GM23338 (cell line): ENCODE results near the gene KLHL6. TPM values are rescaled to one million over a fixed set of nuclear protein-coding genes. Genes with fewer than 3 reads are reported as not detected.

Experiments
- ATAC-seq: fragments of 200-7000 bp; cut with Tn5 transposase; 3 replicates; pipeline ENCODE4 v1.9.1; 2020
- DNase-seq: peaks from one replicate; pipeline ENCODE4 v3.0.0-alpha.2; 2015; ENCODE audit warnings: low spot score
- H2AFZ ChIP-seq: fragments of 200-600 bp; sonication (generic); 2 replicates; pipeline ENCODE4 v1.8.0; 2016; ENCODE audit warnings: antibody characterized with exemption, mild to moderate bottlenecking, moderate library complexity
- H3F3A ChIP-seq: fragments of 200-600 bp; sonication (generic); replicated peaks from 2 replicates; pipeline ENCODE4 v1.8.0; 2017; ENCODE audit warnings: antibody characterized with exemption, mixed run types, low read depth
- H3K27ac ChIP-seq: fragments of 200-600 bp; sonication (generic); 2 replicates; pipeline ENCODE4 v1.6.1; 2016; ENCODE audit warnings: low read depth
- H3K27me3 ChIP-seq: fragments of 200-600 bp; sonication (generic); 2 replicates; pipeline ENCODE4 v1.8.0; 2016; ENCODE audit warnings: mild to moderate bottlenecking, mixed run types, moderate library complexity; ENCODE audit not compliant: insufficient read depth
- H3K36me3 ChIP-seq: fragments of 200-600 bp; sonication (generic); 2 replicates; pipeline ENCODE4 v1.8.0; 2016; ENCODE audit warnings: mild to moderate bottlenecking; ENCODE audit not compliant: insufficient read depth
- H3K4me1 ChIP-seq: fragments of 200-600 bp; sonication (generic); 2 replicates; pipeline ENCODE4 v1.8.0; 2016; ENCODE audit warnings: mild to moderate bottlenecking, moderate library complexity; ENCODE audit not compliant: insufficient read depth
- H3K4me2 ChIP-seq: fragments of 200-600 bp; sonication (generic); 2 replicates; pipeline ENCODE4 v1.7.1; 2017; ENCODE audit warnings: mixed run types
- H3K4me3 ChIP-seq: fragments of 200-600 bp; sonication (generic); 2 replicates; pipeline ENCODE4 v1.6.1; 2016; ENCODE audit warnings: mixed run types
- H3K79me2 ChIP-seq: fragments of 200-600 bp; sonication (generic); replicated peaks from 2 replicates; pipeline ENCODE4 v1.8.0; 2017; ENCODE audit warnings: mild to moderate bottlenecking; ENCODE audit not compliant: insufficient read depth
- H3K9me2 ChIP-seq: fragments of 200-600 bp; sonication (generic); 2 replicates; pipeline ENCODE4 v1.8.0; 2017; ENCODE audit not compliant: insufficient read depth
- H4K20me1 ChIP-seq: fragments of 200-600 bp; sonication (generic); replicated peaks from 2 replicates; pipeline ENCODE4 v1.8.0; 2017; ENCODE audit warnings: mild to moderate bottlenecking; ENCODE audit not compliant: insufficient read depth
- H3K27ac Mint-ChIP-seq: 2 replicates; pipeline ENCODE4 v1.8.0; 2020; ENCODE audit warnings: inconsistent platforms, mild to moderate bottlenecking, moderate library complexity, mixed read lengths
- H3K27me3 Mint-ChIP-seq: 3 replicates; pipeline ENCODE4 v1.8.0; 2022; ENCODE audit warnings: low read depth, mild to moderate bottlenecking, moderate library complexity, mixed read lengths, inconsistent platforms; ENCODE audit not compliant: insufficient read depth, poor library complexity
- H3K36me3 Mint-ChIP-seq: 3 replicates; pipeline ENCODE4 v1.8.0; 2021; ENCODE audit warnings: low read depth, mild to moderate bottlenecking, inconsistent platforms, moderate library complexity, mixed read lengths
- H3K4me1 Mint-ChIP-seq: 3 replicates; pipeline ENCODE4 v1.8.0; 2020; ENCODE audit warnings: mild to moderate bottlenecking, inconsistent platforms, mixed read lengths
- H3K4me3 Mint-ChIP-seq: 3 replicates; pipeline ENCODE4 v1.8.0; 2021; ENCODE audit warnings: moderate library complexity, mild to moderate bottlenecking, inconsistent platforms, mixed read lengths
- H3K9me3 Mint-ChIP-seq: 3 replicates; pipeline ENCODE4 v1.8.0; 2020; ENCODE audit warnings: moderate library complexity, mild to moderate bottlenecking, inconsistent platforms, mixed read lengths
- CREB1 ChIP-seq: fragments of 250-450 bp; sonication (Bioruptor Pico); IDR thresholded peaks from 2 replicates; pipeline ENCODE4 v1.5.0; 2020; ENCODE audit warnings: low read depth, mild to moderate bottlenecking, moderate library complexity
- CTCF ChIP-seq, 2 experiments: fragments of 200-600 bp in 1 of 2; sonication (generic) in 1 of 2; conservative IDR thresholded peaks; 2 replicates each; pipeline versions ENCODE4 v1.5.1 to v1.6.1; 2016 to 2017; ENCODE audit warnings: antibody characterized with exemption in 2 of 2, low read depth in 2 of 2, mild to moderate bottlenecking in 2 of 2, moderate library complexity in 1 of 2
- EZH2 ChIP-seq: fragments of 200-600 bp; sonication (generic); IDR thresholded peaks from one replicate; pipeline ENCODE4 v1.8.0; 2017; ENCODE audit warnings: antibody characterized with exemption, mild to moderate bottlenecking, low read depth; ENCODE audit not compliant: unreplicated experiment
- EZH2phosphoT487 ChIP-seq: fragments of 200-600 bp; sonication (generic); IDR thresholded peaks from one replicate; pipeline ENCODE4 v1.8.1; 2018; ENCODE audit warnings: antibody characterized with exemption; ENCODE audit not compliant: unreplicated experiment
- JUNB ChIP-seq: IDR thresholded peaks from one replicate; pipeline ENCODE4 v1.6.1; 2016; ENCODE audit warnings: antibody characterized with exemption; ENCODE audit not compliant: unreplicated experiment
- NANOG ChIP-seq: IDR thresholded peaks from 2 replicates; pipeline ENCODE4 v1.6.1; 2016; ENCODE audit warnings: antibody characterized with exemption, borderline replicate concordance
- POLR2AphosphoS5 ChIP-seq: IDR thresholded peaks from 2 replicates; pipeline ENCODE4 v1.6.1; 2016; ENCODE audit warnings: antibody characterized with exemption, low read depth
- ZNF331 ChIP-seq: fragments of 250-450 bp; sonication (Bioruptor Pico); IDR thresholded peaks from 2 replicates; pipeline ENCODE4 v1.5.0; 2020; ENCODE audit warnings: low read depth, mild to moderate bottlenecking, moderate library complexity
- ZNF462 ChIP-seq: fragments of 250-450 bp; sonication (Bioruptor Pico); IDR thresholded peaks from 2 replicates; pipeline ENCODE4 v1.5.0; 2020; ENCODE audit warnings: mild to moderate bottlenecking, moderate library complexity
- polyA plus RNA-seq: library from polyadenylated mRNA; unstranded; fragments of >200 nt; fragmentation: Nextera tagmentation; extraction: Ambion mirVana; gene quantifications from 2 replicates; pipeline ENCODE4 v1.2.1, GENCODE V29; 2016
- total RNA-seq: library from RNA; depleted of rRNA; stranded (reverse); fragments of >200 nt; shearing (Covaris generic); gene quantifications from 2 replicates; pipeline ENCODE4 v1.2.3, GENCODE V29; 2014
- TF ChIP-seq, protein P1 (sequence below): IDR thresholded peaks from 2 replicates; pipeline ENCODE4 v1.6.1; 2016; ENCODE audit warnings: antibody characterized with exemption
- TF ChIP-seq, protein P2 (sequence below): IDR thresholded peaks from one replicate; pipeline ENCODE4 v1.6.1; 2018; ENCODE audit warnings: antibody characterized with exemption; ENCODE audit not compliant: unreplicated experiment

KLHL6 gene
- total and polyA plus RNA-seq, 2 experiments from 2014 or later = not detected

DNA sequence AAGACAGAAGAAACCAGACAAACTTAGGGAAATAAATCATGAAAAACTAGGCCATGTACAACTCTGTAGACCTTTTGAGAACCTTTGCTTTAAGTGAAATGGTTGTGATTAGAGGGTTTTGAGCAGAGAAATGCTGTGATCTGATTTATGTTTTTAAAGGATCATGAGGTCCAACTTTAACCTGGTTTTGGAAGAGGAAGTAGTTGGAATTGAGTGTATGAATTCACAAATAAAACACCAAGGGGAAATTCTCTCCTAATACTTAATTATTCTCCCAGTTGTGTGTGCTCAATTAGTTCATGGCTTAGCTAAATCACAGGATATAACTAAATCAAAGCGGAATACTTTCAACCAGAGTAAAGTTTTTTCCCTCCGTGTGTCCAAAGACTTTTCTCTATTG, 81.5 kb downstream of the KLHL6 start:
- H3K9me3 Mint-ChIP-seq = no peaks in the 10 kb centered on the region
- H2AFZ ChIP-seq = no peak overlapping the region
- TF ChIP-seq JUNB (no peak), NANOG (no peak), CREB1 (CRISPR knock-in tag) (no peak), EZH2phosphoT487 (no peak), EZH2 (no peak), CTCF (conservative IDR thresholded peaks at IDR 0.05; ENCODE audit: low read depth in 2 of 2) (no peak), ZNF331 (CRISPR knock-in tag) (no peak), POLR2AphosphoS5 (no peak)
- TF ChIP-seq, protein P1, sequence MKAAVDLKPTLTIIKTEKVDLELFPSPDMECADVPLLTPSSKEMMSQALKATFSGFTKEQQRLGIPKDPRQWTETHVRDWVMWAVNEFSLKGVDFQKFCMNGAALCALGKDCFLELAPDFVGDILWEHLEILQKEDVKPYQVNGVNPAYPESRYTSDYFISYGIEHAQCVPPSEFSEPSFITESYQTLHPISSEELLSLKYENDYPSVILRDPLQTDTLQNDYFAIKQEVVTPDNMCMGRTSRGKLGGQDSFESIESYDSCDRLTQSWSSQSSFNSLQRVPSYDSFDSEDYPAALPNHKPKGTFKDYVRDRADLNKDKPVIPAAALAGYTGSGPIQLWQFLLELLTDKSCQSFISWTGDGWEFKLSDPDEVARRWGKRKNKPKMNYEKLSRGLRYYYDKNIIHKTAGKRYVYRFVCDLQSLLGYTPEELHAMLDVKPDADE = no peak
- no peak overlapping the region for H3K27ac ChIP-seq
- H3K79me2 ChIP-seq = no peaks in the 10 kb centered on the region
- no peak overlapping the region for H3K27ac Mint-ChIP-seq
- no peaks in the 10 kb centered on the region for H3K4me1 ChIP-seq
- H3K27me3 Mint-ChIP-seq = peaks cover 2% of the 10 kb centered on the region
- ATAC-seq = no peak
- no peak overlapping the region for H3K4me3 Mint-ChIP-seq
- H3F3A ChIP-seq = no peaks in the 10 kb centered on the region
- H3K4me2 ChIP-seq = no peak overlapping the region
- H3K9me2 ChIP-seq = no peaks in the 10 kb centered on the region
- no peaks in the 10 kb centered on the region for H4K20me1 ChIP-seq
- DNase-seq = no peak
- no peak overlapping the region for H3K4me3 ChIP-seq
- no peaks in the 10 kb centered on the region for H3K36me3 ChIP-seq
- peaks cover 4% of the 10 kb centered on the region; the same call in 1 of the 3 replicates for H3K4me1 Mint-ChIP-seq
- H3K27me3 ChIP-seq = no peaks in the 10 kb centered on the region
- H3K36me3 Mint-ChIP-seq = no peaks in the 10 kb centered on the region

DNA sequence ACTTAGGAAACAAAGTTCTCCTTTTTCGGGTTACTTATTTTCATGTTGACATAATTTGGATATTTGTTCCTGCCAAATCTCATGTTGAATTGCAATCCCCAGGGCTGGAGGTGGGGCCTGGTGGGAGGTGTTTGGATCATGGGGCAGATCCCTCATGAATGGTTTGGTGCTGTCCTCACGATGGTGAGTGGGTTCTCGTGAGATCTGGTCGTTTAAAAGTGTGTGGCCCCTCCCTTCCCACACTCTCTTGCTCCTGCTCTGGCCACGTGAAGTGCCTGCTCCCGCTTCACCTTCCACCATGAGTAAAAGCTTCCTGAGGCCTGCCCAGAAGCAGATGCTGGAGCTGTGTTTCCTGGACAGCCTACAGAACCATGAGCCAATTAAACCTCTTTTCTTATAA, 83.4 kb downstream of the KLHL6 start:
- Histone ChIP-seq H4K20me1 (no peaks in the 10 kb centered on the region), H3K27ac (no peak overlapping the region), H2AFZ (no peak overlapping the region), H3K9me2 (no peaks in the 10 kb centered on the region), H3F3A (no peaks in the 10 kb centered on the region), H3K36me3 (no peaks in the 10 kb centered on the region), H3K4me2 (no peak overlapping the region), H3K4me1 (no peaks in the 10 kb centered on the region), H3K27me3 (no peaks in the 10 kb centered on the region), H3K79me2 (no peaks in the 10 kb centered on the region), H3K4me3 (no peak overlapping the region)
- Mint-ChIP-seq H3K27me3 (peaks cover 2% of the 10 kb centered on the region), H3K27ac (no peak overlapping the region), H3K9me3 (no peaks in the 10 kb centered on the region), H3K4me1 (no peaks in the 10 kb centered on the region), H3K36me3 (no peaks in the 10 kb centered on the region), H3K4me3 (no peak overlapping the region)
- no peak for ATAC-seq
- DNase-seq = no peak
- TF ChIP-seq ZNF462 = no peak
- TF ChIP-seq, protein P2, sequence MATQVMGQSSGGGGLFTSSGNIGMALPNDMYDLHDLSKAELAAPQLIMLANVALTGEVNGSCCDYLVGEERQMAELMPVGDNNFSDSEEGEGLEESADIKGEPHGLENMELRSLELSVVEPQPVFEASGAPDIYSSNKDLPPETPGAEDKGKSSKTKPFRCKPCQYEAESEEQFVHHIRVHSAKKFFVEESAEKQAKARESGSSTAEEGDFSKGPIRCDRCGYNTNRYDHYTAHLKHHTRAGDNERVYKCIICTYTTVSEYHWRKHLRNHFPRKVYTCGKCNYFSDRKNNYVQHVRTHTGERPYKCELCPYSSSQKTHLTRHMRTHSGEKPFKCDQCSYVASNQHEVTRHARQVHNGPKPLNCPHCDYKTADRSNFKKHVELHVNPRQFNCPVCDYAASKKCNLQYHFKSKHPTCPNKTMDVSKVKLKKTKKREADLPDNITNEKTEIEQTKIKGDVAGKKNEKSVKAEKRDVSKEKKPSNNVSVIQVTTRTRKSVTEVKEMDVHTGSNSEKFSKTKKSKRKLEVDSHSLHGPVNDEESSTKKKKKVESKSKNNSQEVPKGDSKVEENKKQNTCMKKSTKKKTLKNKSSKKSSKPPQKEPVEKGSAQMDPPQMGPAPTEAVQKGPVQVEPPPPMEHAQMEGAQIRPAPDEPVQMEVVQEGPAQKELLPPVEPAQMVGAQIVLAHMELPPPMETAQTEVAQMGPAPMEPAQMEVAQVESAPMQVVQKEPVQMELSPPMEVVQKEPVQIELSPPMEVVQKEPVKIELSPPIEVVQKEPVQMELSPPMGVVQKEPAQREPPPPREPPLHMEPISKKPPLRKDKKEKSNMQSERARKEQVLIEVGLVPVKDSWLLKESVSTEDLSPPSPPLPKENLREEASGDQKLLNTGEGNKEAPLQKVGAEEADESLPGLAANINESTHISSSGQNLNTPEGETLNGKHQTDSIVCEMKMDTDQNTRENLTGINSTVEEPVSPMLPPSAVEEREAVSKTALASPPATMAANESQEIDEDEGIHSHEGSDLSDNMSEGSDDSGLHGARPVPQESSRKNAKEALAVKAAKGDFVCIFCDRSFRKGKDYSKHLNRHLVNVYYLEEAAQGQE = no peak
- TF ChIP-seq CREB1 (CRISPR knock-in tag) = no peak
